Activated naive CD4-positive, alpha-beta T cell (primary cell): ENCODE data around the gene ALPL.

Experiments used
- DNase-seq, 4 experiments: peaks; one replicate each; lab custom pipeline; 2025; lab: John Stamatoyannopoulos, UW

The ALPL gene

GRCh38 chr1:21530368-21531016 is 21.3 kb downstream of the ALPL start:
- no peak for DNase-seq

DNA sequence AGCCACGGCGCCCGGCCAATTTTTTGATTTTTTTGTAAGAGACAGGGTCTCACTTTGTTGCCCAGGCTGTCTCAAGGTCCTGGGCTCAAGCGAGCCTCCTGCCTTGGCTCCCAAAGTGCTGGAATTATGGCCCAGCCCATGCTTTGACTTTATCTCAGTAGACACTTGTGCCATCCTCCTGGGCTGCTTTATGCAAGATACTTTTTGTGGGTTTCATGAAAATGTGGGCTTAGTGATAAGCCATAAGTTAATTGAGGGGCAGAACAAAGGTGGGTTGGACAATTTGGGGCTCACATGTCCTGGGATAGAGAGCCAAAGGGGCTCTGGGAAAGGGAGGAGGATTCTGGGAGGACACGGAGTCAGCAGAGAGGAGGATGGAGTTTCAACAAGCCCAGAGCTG is 22.0 kb downstream of the ALPL start:
- DNase-seq = no peak

DNA sequence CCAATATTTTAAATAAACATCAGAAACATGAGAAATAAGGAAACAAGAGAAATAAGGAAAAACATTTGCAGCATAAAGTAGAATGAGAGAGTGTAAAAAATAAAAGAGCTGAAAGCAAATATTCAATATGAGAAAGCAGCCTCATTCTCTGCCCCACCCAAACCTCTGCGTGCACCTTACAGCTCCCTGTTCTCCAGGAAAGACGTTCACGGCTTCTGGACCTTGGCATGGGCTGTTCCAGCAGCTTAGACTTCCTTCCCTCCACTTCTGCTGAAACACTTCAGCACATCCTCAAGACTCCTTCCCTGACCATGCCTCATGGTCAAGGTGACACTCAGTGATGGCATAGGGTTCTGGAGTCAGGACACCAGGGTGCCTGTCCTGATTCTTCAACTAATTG is 23.3 kb downstream of the ALPL start:
- DNase-seq = no peak

DNA sequence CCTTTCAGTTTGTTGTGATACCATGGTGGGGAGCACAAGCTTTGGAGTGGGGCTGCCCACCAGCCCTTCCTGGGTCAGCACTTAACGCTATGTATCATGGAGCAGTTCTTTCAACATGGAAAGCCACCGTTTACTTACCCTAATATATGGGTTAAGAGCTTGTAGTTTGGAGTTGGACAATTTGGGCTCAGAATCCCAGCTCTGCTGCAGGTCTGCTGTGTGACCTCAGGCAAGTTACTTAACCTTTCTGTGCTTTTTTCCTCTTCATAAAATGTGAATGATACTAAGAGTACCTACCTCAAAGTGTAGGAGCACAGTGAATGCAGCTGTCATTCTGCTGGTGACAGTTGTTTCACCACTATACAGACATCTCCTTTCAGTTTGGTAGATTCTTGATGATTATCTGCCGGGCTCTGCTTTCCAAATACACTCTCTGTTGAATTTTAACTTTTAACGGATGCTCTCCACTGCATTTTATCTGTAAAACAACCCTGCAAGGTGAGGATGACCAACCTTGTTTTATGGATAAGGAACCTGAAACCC is 23.8 kb downstream of the ALPL start:
- no peak for DNase-seq

DNA sequence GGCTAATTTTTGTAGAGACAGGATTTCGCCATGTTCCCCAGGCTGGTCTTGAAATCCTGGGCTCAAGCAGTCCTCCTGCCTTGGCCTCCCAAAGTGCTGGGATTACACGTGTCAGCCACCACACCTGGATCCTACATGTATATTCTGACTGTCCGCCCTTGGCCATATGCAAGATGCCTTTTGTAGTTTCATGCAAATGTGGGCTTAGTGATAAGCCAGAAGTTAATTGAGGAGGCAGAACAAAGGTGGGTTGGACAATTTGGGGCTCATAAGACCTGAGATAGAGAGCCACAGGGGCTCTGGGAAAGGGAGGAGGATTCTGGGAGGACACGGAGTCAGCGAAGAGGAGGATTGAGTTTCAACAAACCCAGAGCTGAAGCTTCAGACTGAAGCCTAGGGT is 24.9 kb downstream of the ALPL start:
- no peak for DNase-seq

- no peak for DNase-seq
These were observed 25.6 kb downstream of the ALPL start for GRCh38 chr1:21534674-21535378.

GRCh38 chr1:21536218-21536617 is 27.0 kb downstream of the ALPL start:
- DNase-seq = no peak

DNA sequence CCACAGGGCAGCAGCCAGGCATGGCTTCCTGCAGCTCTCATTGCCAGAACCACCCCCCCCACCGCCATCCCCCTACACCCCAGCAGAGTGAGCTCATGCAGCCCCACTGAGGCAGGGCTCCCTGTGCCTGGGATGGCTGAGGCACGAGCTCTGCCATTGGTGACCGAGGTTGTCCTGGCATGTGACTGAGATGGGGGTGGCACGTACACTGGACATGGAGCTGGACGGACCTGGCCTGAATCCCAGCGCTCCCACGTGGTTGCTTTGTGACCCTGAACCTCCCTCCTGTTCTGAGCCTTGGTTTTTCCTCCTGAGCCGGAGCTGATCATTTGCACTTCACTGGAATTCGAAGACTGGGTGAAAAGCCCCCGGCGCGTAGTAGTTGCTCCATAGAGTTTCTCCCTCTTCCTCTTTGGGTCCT is 28.3 kb downstream of the ALPL start:
- no peak for DNase-seq

DNA sequence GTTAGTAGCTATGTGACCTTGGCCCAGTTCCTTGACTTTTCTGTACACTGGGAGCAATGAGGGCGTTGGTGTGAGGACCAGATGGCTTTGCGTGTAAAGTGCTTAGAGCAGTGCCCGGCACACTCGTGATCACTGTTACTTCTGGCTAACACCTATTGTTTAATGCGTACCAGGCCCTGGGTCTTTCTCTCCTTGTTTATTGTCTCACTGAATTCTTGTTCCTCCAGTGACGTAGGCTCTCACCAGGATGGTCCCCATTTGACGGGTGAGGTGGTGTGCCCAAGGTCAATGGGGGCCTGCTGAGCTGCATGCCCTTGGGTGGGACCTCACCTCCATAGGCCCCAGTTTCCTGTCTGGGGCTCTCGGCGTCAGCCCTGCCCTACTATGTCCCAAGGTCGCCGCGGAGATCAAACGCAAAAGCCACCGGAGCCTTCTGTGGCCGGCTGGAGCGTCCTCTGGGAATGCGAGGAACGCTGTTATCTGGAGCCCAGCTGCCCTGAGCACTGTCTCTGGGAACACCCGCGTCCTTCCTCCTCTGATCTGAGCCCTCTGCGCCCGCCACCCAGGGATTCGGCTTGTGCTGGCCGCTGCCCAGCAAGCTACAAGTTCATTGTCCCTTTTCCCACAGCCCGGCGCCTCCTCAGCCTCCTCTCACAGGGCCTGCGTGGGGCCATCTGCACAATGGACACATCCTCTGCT is 28.9 kb downstream of the ALPL start:
- no peak for DNase-seq

DNA sequence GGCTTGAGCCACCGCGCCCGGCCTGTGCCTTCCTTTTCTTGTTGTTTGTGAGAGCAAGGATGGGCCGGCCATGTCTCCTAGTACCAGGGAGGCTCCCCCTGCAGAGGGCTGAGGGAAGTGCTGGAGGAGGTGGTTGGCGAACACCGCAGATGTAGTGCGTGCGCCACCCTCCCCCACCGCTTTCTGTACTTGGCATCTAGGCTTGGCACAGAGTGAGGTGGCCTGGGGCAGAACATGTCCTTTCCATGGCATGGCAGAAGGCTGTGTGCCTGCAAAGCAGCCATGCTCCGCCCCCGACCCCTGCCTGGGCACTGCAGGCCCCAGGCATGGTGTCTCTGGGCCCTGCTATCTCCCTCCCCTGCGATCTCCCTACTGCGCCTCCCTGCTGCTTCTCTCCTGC is 30.7 kb downstream of the ALPL start:
- no peak for DNase-seq

DNA sequence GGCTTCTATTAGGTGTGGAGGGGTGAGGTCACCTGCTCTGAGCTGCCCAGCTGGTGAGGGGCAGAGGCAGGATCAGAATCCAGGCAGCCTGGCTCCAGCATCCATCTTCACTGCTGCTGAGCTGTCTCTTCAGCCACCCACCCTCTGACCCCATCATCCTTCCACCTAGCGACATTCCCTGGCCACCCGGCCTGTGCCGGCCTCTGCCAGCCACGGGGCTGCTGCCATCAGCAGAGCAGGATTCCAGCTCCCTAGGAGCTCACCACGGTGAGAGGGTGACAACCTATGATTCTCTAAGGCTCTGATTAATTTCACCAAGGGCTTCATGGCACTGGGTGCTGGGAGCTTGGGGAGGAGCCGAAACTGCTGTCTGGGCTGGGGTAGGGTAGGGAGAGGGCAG is 32.1 kb downstream of the ALPL start:
- DNase-seq = no peak

DNA sequence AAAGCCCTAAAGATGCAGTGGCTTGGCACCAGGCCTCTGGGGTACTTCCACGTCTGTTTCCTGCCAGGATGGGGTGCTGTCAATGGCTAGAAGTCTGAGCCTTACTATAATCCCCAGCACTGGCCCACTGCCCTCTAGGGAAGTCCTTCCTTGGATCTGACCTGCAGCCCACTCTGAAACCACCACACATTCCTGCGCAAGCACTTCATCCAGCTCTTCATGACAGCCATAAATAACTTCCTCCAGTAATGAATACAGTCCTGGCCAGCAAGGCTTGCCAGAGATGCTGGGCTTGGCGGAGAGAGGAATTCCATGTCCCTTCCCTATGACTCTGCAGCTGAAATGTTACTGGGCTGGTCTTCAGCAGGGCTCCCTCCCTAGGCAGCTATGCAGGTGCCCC is 32.6 kb downstream of the ALPL start:
- DNase-seq = no peak

DNA sequence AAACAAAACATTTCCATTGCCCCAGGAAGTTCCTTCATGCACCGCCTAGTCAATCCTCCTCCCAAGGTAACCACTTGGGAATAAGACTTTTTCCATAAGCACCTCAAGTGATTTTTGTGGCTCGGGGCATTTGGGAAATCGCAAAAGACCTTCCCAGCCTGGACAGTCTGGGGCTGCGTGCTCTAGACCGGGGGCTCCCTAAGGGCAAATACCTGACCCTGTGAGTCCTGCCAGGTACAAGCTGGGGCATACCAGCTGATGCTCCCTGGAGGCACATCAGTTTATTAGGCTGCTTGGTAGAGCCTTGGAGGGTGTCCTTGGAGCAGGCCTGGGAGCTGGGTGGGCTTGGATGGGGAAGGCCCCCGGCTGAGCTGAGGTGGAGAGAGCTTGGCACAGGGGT is 34.4 kb downstream of the ALPL start:
- DNase-seq = no peak

- no peak for DNase-seq
These were observed 34.9 kb downstream of the ALPL start for GRCh38 chr1:21544095-21544494.

- DNase-seq = no peak
These were observed 37.1 kb downstream of the ALPL start for GRCh38 chr1:21546122-21546825.

GRCh38 chr1:21547876-21548275 is 38.7 kb downstream of the ALPL start:
- no peak for DNase-seq

DNA sequence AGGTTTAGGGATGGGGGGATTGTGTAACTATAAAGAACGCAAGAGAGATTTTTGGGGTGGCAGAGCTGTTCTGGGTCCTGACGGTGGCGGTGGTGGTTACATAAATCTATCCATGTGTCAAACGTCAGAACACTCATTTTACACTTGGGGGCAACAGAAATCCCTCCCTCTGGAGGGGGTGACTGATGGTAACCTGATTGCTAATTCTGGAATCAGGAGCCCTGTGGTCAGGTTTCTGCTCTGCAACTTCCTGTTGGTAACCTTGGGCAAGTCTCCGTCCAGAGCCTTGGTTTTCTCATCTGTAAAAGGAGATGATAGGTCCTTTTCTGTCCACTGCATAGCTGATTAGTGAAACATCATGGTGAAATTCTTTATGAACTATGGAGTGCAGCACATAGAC is 40.9 kb downstream of the ALPL start:
- DNase-seq = no peak

GRCh38 chr1:21550866-21551475 is 41.7 kb downstream of the ALPL start:
- no peak for DNase-seq

DNA sequence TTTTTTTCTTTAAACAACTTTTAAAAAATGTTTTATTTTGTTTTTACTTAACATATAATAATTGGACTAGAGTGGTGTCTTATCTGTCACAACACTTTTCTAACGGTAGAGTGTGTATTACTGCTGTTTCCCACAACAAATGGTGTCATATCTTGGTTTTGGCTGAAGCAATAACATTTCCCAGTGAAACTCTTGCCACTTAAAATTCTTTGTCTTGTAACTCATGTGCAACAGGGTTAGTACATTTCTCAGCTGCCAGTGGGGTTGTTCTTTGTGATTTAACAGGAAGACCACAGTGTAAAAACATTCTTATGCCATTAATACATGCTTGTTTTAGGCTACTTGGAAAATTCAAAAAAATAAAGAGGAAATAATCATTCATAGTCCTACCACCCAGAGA is 43.5 kb downstream of the ALPL start:
- DNase-seq = no peak

GRCh38 chr1:21553116-21553926 is 44.1 kb downstream of the ALPL start:
- DNase-seq = no peak
